Neuron (in vitro differentiated cells): ENCODE data around the gene IRF7.

Experiments
- H2AFZ ChIP-seq: one replicate; pipeline ENCODE4 v1.6.1; 2013; ENCODE audit warnings: low read depth, mild to moderate bottlenecking, inconsistent platforms, low read length, moderate library complexity
- H3K27me3 ChIP-seq: one replicate; pipeline ENCODE4 v1.6.1; 2013; ENCODE audit warnings: low read length; ENCODE audit not compliant: insufficient read depth
- H3K36me3 ChIP-seq: one replicate; pipeline ENCODE4 v1.6.1; 2013; ENCODE audit warnings: low read length; ENCODE audit not compliant: insufficient read depth
- H3K4me1 ChIP-seq: one replicate; pipeline ENCODE4 v1.6.1; 2013; ENCODE audit warnings: low read length; ENCODE audit not compliant: insufficient read depth
- H3K4me3 ChIP-seq: 2 replicates; pipeline ENCODE4 v1.5.1; 2013; ENCODE audit warnings: mild to moderate bottlenecking, low read length, moderate library complexity
- H3K9me3 ChIP-seq: one replicate; pipeline ENCODE4 v1.6.1; 2013; ENCODE audit warnings: low read length

The IRF7 gene

DNA sequence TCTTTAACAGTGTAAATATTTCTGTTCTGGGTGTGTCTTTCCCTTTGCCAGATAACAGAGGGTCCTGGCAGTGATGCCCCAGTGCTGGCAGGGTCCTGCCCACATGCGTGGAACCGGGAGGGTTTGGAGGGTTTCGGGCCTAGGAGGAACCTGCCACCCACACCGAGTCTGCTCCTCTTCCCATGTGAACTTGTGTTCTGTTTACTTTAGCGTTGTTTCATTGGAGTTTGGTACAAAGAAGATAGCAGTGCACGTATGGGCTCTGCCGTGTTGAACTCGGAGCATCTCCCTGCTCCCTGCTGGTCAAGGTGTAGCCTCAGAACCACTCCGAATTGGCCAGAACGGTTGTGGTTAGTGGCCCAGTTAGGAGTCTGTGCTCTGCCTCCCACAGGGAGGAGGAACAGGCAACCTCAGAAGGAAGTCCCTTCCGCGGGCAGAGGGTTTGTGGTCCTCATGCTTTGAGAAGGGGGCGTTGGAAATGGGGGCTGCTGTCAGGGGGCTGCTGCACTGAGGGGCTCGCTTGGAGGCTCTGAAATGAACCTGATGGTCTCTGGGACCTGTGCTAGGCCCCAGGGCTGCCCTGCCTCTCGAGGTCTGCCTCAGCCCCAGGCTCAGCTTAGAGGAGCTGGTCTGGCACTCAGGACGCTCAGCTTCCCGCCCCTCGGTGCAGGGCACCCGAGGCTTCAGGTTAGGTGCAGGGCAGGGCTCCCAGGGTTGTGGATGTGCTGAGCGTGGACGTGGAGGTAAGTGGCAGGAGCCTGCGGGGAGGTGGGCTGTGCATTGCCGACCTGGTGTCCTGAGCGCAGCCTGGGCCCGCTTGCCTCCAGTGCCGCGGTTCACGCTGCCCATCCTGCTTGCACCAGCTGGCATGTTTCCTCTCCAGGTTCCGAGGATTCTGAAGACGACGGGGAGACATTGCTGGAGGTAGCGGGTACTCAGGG, 29.1 kb downstream of the IRF7 start:
- peaks cover 66% of the 10 kb centered on the region for H3K36me3 ChIP-seq
- no peak overlapping the region for H2AFZ ChIP-seq
- H3K27me3 ChIP-seq = no peaks in the 10 kb centered on the region
- no peaks in the 10 kb centered on the region for H3K9me3 ChIP-seq
- H3K4me3 ChIP-seq = no peak overlapping the region
- no peaks in the 10 kb centered on the region for H3K4me1 ChIP-seq

GRCh38 chr11:584287-584686, 31.5 kb downstream of the IRF7 start:
- Histone ChIP-seq H3K27me3 (no peaks in the 10 kb centered on the region), H3K4me3 (no peak overlapping the region), H3K36me3 (peaks cover 49% of the 10 kb centered on the region), H3K4me1 (peaks cover 5% of the 10 kb centered on the region), H3K9me3 (no peaks in the 10 kb centered on the region), H2AFZ (no peak overlapping the region)

DNA sequence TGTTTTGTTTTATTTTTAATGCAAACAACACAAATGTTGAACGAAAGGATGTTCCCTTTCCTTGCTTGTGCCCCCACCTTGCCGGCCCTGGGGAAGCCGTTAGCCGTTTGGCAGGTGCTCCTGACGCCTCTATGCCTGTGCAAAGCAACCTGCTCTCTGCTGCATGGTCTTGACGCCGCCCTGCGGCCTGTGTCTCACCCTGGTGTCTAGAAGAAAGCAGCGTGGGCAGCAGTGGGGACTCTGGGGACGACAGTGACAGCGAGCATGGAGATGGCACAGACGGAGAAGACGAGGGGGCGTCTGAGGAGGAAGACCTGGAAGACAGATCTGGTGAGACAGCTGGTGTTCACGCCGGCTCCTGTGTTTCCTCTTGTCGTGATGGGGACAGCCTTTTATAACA, 34.0 kb downstream of the IRF7 start:
- Histone ChIP-seq H3K4me1 (peaks cover 22% of the 10 kb centered on the region), H3K36me3 (peaks cover 34% of the 10 kb centered on the region), H3K27me3 (no peaks in the 10 kb centered on the region), H2AFZ (no peak overlapping the region), H3K9me3 (no peaks in the 10 kb centered on the region), H3K4me3 (no peak overlapping the region)

DNA sequence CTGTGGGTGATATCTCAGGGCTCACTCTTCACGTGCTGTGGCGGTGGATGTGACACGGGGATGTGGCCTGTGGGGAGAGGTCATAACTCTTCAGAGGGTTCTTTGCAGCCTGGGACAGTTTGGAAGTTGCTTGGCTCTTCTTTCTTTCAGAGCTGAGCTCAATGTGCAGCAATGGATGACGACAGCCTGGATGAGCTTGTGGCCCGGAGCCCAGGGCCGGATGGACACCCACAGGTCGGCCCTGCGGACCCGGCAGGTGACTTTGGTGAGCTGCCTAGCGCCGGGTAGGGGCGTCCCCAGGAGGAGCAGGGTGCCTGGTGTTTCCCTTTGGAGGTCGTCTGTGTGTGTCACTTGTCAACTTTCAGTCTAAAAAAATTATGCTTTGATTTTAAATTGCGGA, 34.4 kb downstream of the IRF7 start:
- Histone ChIP-seq H3K4me1 (peaks cover 22% of the 10 kb centered on the region), H3K27me3 (no peaks in the 10 kb centered on the region), H2AFZ (no peak overlapping the region), H3K4me3 (no peak overlapping the region), H3K36me3 (peaks cover 30% of the 10 kb centered on the region), H3K9me3 (no peaks in the 10 kb centered on the region)

GRCh38 chr11:579830-580601, 35.7 kb downstream of the IRF7 start:
- no peaks in the 10 kb centered on the region for H3K27me3 ChIP-seq
- H3K4me1 ChIP-seq = peaks cover 28% of the 10 kb centered on the region
- peaks cover 27% of the 10 kb centered on the region for H3K36me3 ChIP-seq

DNA sequence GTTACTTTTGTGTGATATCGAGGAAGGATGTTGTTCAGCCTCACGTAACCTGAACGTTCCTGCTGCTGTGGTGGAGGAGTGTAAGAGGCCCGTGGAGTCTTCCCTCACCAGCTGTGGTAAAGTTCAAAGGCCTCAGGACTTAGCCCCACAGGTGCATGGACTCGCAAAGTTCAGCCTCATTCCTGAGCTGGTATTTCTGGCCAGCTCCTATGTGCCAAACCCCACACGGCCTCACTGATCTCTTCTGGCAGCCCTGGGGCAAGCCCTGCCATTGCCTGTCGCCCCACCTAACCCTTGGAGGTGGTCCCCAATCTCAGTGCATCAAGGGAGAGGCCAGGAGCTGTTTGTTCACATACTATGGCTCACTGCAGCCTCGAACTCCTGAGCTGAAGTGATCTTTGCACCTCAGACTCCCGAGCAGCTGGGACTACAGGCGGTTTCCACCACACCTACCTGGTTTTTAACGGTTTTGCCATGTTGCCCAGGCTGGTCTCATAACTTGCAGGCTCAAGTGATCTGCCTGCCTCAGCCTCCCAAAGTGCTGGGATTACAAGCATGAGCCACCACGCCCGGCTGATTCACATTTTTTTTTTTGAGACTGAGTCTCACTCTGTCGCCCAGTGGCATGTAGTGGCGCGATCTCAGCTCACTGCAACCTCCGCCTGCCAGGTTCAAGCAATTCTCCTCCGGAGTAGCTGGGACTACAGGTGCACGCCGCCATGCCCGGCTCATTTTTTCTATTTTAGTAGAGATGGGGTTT, 37.3 kb downstream of the IRF7 start:
- peaks cover 5% of the 10 kb centered on the region for H3K27me3 ChIP-seq
- H2AFZ ChIP-seq = no peak overlapping the region
- H3K4me1 ChIP-seq = peaks cover 31% of the 10 kb centered on the region
- H3K9me3 ChIP-seq = no peaks in the 10 kb centered on the region
- peak overlapping the region; percentile 99 for H3K4me3 ChIP-seq
- H3K36me3 ChIP-seq = peaks cover 17% of the 10 kb centered on the region

More at GRCh38 chr11:579830-580601, 35.7 kb downstream of the IRF7 start:
- Histone ChIP-seq H3K4me3 (no peak overlapping the region), H2AFZ (no peak overlapping the region), H3K9me3 (no peaks in the 10 kb centered on the region)

DNA sequence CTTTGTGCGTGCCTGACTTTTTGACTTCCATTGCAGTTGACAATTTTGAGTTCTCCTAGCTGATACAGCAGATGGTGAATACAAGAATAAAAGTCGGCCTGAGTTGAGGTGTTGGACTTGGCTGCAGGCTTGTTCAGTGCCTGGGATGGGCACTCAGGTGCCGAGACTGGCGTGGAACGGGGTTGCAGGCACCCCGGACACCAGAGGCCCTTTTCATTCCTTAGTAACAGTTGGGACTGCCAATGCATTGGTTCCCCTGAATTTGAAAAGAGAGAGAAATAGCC, 38.2 kb downstream of the IRF7 start:
- Histone ChIP-seq H3K4me1 (peaks cover 31% of the 10 kb centered on the region), H2AFZ (no peak overlapping the region), H3K4me3 (peak overlapping the region; percentile 99)

DNA sequence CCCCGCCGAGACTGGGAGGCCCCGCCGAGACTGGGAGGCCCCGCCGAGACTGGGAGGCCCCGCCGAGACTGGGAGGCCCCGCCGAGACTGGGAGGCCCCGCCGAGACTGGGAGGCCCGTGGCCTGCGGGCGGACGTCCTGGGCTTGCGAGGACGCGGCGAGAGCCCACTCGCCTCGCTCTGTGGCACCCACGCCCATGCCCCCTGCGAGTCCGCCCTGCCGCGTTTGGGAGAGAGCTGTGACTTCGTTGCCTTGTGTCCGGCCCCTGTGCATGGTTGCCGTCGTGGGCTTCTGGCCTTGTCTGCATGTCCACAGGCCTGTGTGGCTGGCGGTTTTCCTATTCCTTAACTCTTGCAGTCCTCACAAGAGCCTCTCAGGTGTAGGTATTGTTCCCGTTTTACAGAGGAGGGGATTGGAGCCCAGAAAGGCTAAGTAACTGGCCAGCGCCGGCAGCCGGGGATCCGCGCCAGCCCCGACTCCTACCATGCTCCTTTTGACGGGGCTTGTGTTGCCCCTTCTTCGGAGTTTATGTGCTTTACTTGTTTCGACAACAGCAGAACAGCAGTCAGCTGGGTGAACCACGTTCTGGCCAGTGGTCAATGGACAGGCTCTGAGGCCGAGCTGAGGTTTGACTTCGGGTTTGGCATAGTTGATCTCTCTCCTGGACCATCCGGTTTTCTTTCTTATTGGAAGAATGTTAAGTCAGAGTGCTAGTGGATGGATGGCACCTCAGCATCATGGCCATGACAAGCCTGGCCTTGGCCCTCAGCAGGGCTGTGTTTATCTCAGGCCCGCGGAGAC, 38.7 kb downstream of the IRF7 start:
- H3K36me3 ChIP-seq = peaks cover 14% of the 10 kb centered on the region
- peaks cover 9% of the 10 kb centered on the region for H3K27me3 ChIP-seq
- H3K4me1 ChIP-seq = peaks cover 31% of the 10 kb centered on the region
- no peak overlapping the region for H2AFZ ChIP-seq
- no peaks in the 10 kb centered on the region for H3K9me3 ChIP-seq
- H3K4me3 ChIP-seq = peak overlapping the region; percentile 99

More for the DNA sequence above, 38.2 kb downstream of the IRF7 start:
- Histone ChIP-seq H3K27me3 (peaks cover 9% of the 10 kb centered on the region), H3K36me3 (peaks cover 14% of the 10 kb centered on the region), H3K9me3 (no peaks in the 10 kb centered on the region)

- Histone ChIP-seq H3K9me3 (no peaks in the 10 kb centered on the region), H2AFZ (peak within 1 kb of the TSS; percentile 98), H3K36me3 (peaks cover 5% of the 10 kb centered on the region), H3K4me3 (peak within 1 kb of the TSS; percentile 99), H3K27me3 (peaks cover 9% of the 10 kb centered on the region), H3K4me1 (peaks cover 31% of the 10 kb centered on the region)
Measured at GRCh38 chr11:575996-576768, 39.6 kb downstream of the IRF7 start, which contains the start of gene PHRF1. TSS of gene PHRF1 (plus strand) at chr11:576470. CDS start at chr11:581513, 5,043 bp downstream.

DNA sequence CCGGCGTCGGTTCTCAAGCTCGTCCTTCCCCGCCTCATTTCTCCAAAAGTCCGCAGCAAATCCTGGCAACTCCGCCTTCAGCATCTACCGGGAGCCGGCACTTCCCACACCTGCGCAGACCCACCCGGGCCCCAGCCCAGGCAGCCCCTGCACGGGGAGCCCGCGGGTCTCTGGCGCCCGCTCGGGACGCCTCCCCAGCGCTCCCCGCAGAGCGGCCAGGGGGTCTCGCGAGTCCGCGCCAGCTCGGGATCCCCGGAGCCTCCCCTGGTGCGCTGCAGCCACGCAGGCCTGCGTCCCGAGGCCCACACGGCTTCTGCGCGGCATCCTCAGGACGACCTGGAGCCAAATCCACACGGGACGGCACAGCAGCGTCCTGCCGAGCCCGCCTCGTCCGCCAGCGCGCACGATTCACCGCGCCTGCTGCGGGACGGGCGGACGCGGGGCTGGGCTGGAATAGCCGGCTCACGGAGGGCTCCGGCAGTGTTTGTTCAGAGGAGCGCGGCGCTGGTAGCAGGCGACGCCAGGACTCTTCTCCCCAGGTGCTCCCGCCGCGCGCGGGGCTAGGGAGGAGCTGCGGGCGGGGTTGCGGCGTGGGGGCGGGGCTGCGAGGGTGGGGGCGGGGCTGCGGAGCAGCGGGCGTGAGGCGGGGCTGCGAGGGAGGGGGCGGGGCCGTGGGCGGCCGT, 40.3 kb downstream of the IRF7 start:
- peak overlapping the region; percentile 76 for H3K4me3 ChIP-seq
- no peaks in the 10 kb centered on the region for H3K9me3 ChIP-seq
- H3K27me3 ChIP-seq = peaks cover 9% of the 10 kb centered on the region
- peaks cover 4% of the 10 kb centered on the region for H3K36me3 ChIP-seq
- peak overlapping the region; percentile 98 for H2AFZ ChIP-seq
- H3K4me1 ChIP-seq = peaks cover 31% of the 10 kb centered on the region

DNA sequence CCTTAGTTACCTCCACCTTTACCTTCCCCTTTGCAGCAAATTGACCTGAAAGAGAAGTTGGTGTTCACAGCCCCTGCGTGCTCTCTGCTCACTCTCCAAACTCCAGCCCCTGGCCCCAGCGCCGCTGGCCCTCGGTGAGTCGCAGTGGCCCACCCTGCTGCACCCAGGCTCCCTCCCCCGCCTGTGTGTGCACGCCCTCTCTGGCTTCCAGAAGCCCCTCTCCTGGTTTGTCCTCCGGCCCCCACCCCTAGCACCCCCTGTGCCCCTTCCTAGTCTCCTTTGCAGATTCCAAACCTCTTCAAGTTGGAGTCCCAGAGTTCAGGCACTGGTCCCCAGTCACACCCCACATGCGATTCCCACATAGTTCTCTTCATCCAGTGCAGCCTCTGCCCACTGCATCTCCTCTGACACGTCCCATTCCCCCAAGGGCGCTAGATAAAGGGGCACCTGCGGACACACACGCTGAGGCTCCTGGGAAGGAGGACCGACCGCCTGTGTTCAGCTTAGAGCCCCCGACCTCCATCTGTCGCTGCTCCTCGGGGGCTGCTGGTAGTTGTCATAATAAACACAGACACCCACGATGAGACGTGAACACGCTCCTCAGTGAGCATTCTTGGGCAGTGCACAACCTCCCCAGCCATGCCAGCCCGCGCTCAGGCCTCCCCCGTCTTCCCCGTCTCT, 41.0 kb downstream of the IRF7 start:
- Histone ChIP-seq H2AFZ (peak overlapping the region; percentile 98), H3K9me3 (no peaks in the 10 kb centered on the region), H3K36me3 (peaks cover 4% of the 10 kb centered on the region), H3K27me3 (peaks cover 9% of the 10 kb centered on the region), H3K4me1 (peaks cover 28% of the 10 kb centered on the region), H3K4me3 (peak overlapping the region; percentile 76)
